ENCODE measurements around the gene FDXR. TPM values are rescaled to one million over a fixed set of nuclear protein-coding genes. Genes with fewer than 3 reads are reported as not detected.

The FDXR gene
- total RNA-seq, 1 donor from 2014 or later = 34.2 TPM

- FAIRE-seq (no peak), DNase-seq (ENCODE audit: low read depth) (no peak)
- Mint-ChIP-seq H3K27ac (ENCODE audit: unreplicated experiment) (no peak overlapping the region), H3K27me3 (ENCODE audit: low read depth, unreplicated experiment) (peaks cover 56% of the 10 kb centered on the region), H3K4me1 (ENCODE audit: low read depth, unreplicated experiment) (peaks cover 4% of the 10 kb centered on the region), H3K9me3 (ENCODE audit: unreplicated experiment) (peaks cover 3% of the 10 kb centered on the region), H3K4me3 (ENCODE audit: unreplicated experiment) (peak overlapping the region; percentile 34), H3K36me3 (ENCODE audit: low read depth, unreplicated experiment) (peaks cover 15% of the 10 kb centered on the region)
- peaks cover 3% of the 10 kb centered on the region for H3K36me3 ChIP-seq (ENCODE audit: insufficient read depth, low read length)
- H3K9me3 ChIP-seq (ENCODE audit: insufficient read depth, low read depth, low read length) = no peaks in the 10 kb centered on the region
- H4K20me1 ChIP-seq (ENCODE audit: insufficient read depth, low read length) = peaks cover 28% of the 10 kb centered on the region
- peaks cover 53% of the 10 kb centered on the region for H3K27me3 ChIP-seq (ENCODE audit: insufficient read depth, low read length)
- no peak overlapping the region for H2AFZ ChIP-seq (ENCODE audit: low read depth, low read length)
- H3K79me2 ChIP-seq (ENCODE audit: insufficient read depth, low read length) = no peaks in the 10 kb centered on the region
- no peak overlapping the region for H3K27ac ChIP-seq (ENCODE audit: low read depth, low read length)
- no peak overlapping the region for H3K4me2 ChIP-seq (ENCODE audit: low read length)
- H3K4me1 ChIP-seq (ENCODE audit: insufficient read depth, low read length) = no peaks in the 10 kb centered on the region
- no peak overlapping the region for H3K4me3 ChIP-seq (ENCODE audit: insufficient read depth, low read depth, low read length)
- TF ChIP-seq EZH2 (IDR thresholded peaks at IDR 0.05; ENCODE audit: insufficient read depth, low read length) (peak; percentile 14), CTCF (IDR thresholded peaks at IDR 0.05; ENCODE audit: insufficient read depth, low read depth, low read length) (no peak)
- no peak overlapping the region for H3K9ac ChIP-seq (ENCODE audit: low read length)
These were observed 13.9 kb downstream of the FDXR start for GRCh38 chr17:74858672-74859458.

- peaks cover under 1% of the 10 kb centered on the region for H3K9me3 ChIP-seq (ENCODE audit: insufficient read depth, low read depth, low read length)
- no peak overlapping the region for H3K4me2 ChIP-seq (ENCODE audit: low read length)
- Mint-ChIP-seq H3K9me3 (ENCODE audit: unreplicated experiment) (peaks cover 3% of the 10 kb centered on the region), H3K36me3 (ENCODE audit: low read depth, unreplicated experiment) (peaks cover 7% of the 10 kb centered on the region), H3K27me3 (ENCODE audit: low read depth, unreplicated experiment) (peaks cover 69% of the 10 kb centered on the region), H3K27ac (ENCODE audit: unreplicated experiment) (peak overlapping the region; percentile 20), H3K4me1 (ENCODE audit: low read depth, unreplicated experiment) (peaks cover 4% of the 10 kb centered on the region), H3K4me3 (ENCODE audit: unreplicated experiment) (no peak overlapping the region)
- H3K4me3 ChIP-seq (ENCODE audit: insufficient read depth, low read depth, low read length) = no peak overlapping the region
- H3K79me2 ChIP-seq (ENCODE audit: insufficient read depth, low read length) = no peaks in the 10 kb centered on the region
- DNase-seq (ENCODE audit: low read depth) = no peak
- peaks cover 22% of the 10 kb centered on the region for H4K20me1 ChIP-seq (ENCODE audit: insufficient read depth, low read length)
- no peaks in the 10 kb centered on the region for H3K36me3 ChIP-seq (ENCODE audit: insufficient read depth, low read length)
- TF ChIP-seq CTCF (IDR thresholded peaks at IDR 0.05; ENCODE audit: insufficient read depth, low read depth, low read length) (no peak), EZH2 (IDR thresholded peaks at IDR 0.05; ENCODE audit: insufficient read depth, low read length) (no peak)
- H3K27ac ChIP-seq (ENCODE audit: low read depth, low read length) = no peak overlapping the region
- no peak overlapping the region for H2AFZ ChIP-seq (ENCODE audit: low read depth, low read length)
- H3K4me1 ChIP-seq (ENCODE audit: insufficient read depth, low read length) = no peaks in the 10 kb centered on the region
- FAIRE-seq = no peak
- H3K9ac ChIP-seq (ENCODE audit: low read length) = no peak overlapping the region
- peaks cover 64% of the 10 kb centered on the region for H3K27me3 ChIP-seq (ENCODE audit: insufficient read depth, low read length)
These were observed 15.6 kb downstream of the FDXR start for GRCh38 chr17:74857191-74857590.

GRCh38 chr17:74856112-74856511 lies 16.7 kb downstream of the FDXR start:
- Mint-ChIP-seq H3K4me3 (ENCODE audit: unreplicated experiment) (no peak overlapping the region), H3K27me3 (ENCODE audit: low read depth, unreplicated experiment) (peaks cover 72% of the 10 kb centered on the region), H3K27ac (ENCODE audit: unreplicated experiment) (no peak overlapping the region), H3K36me3 (ENCODE audit: low read depth, unreplicated experiment) (peaks cover 7% of the 10 kb centered on the region), H3K4me1 (ENCODE audit: low read depth, unreplicated experiment) (peaks cover 4% of the 10 kb centered on the region), H3K9me3 (ENCODE audit: unreplicated experiment) (peaks cover 3% of the 10 kb centered on the region)
- no peak for TF ChIP-seq EZH2 (IDR thresholded peaks at IDR 0.05; ENCODE audit: insufficient read depth, low read length)
- TF ChIP-seq CTCF (IDR thresholded peaks at IDR 0.05; ENCODE audit: insufficient read depth, low read depth, low read length) = no peak
- Histone ChIP-seq H3K36me3 (ENCODE audit: insufficient read depth, low read length) (no peaks in the 10 kb centered on the region), H3K27ac (ENCODE audit: low read depth, low read length) (no peak overlapping the region), H3K9me3 (ENCODE audit: insufficient read depth, low read depth, low read length) (peaks cover 3% of the 10 kb centered on the region), H4K20me1 (ENCODE audit: insufficient read depth, low read length) (peaks cover 18% of the 10 kb centered on the region), H2AFZ (ENCODE audit: low read depth, low read length) (no peak overlapping the region), H3K79me2 (ENCODE audit: insufficient read depth, low read length) (no peaks in the 10 kb centered on the region), H3K27me3 (ENCODE audit: insufficient read depth, low read length) (peaks cover 66% of the 10 kb centered on the region), H3K9ac (ENCODE audit: low read length) (no peak overlapping the region), H3K4me1 (ENCODE audit: insufficient read depth, low read length) (no peaks in the 10 kb centered on the region), H3K4me3 (ENCODE audit: insufficient read depth, low read depth, low read length) (no peak overlapping the region), H3K4me2 (ENCODE audit: low read length) (no peak overlapping the region)
- FAIRE-seq (no peak), DNase-seq (ENCODE audit: low read depth) (no peak)

Data from astrocyte (in vitro differentiated cells and primary cell).